Endothelial cell of umbilical vein (primary cell): ENCODE measurements around the gene MTCL1. TPM values are rescaled to one million over a fixed set of nuclear protein-coding genes. Genes with fewer than 3 reads are reported as not detected.

ENCODE experiments used
- BruUV-seq: library from RNA; stranded (reverse); fragments of 400-500 nt; replicated peaks from 2 replicates; lab custom pipeline; 2021; lab: Mats Ljungman, UMichigan
- CTCF ChIA-PET: fragments of 300-600, 350-600 bp; sonication (Branson Sonifier 250); formaldehyde crosslinking; loops from one replicate; lab custom pipeline; 2021; ENCODE audit warnings: antibody characterized with exemption, inconsistent platforms; lab: Charles Lee
- POLR2A ChIA-PET: fragments of 300-600, 350-600 bp; sonication (Branson Sonifier 250); formaldehyde crosslinking; loops from one replicate; lab custom pipeline; 2021; ENCODE audit warnings: antibody characterized with exemption, inconsistent platforms; lab: Charles Lee
- DNase-seq: peaks from one replicate; pipeline ENCODE4 v3.0.0-alpha.2; 2011; ENCODE audit warnings: low read depth, low spot score
- FAIRE-seq: peaks from 2 replicates; lab custom pipeline; 2011; peaks lifted over from hg19 to GRCh38; lab: Jason Lieb, UNC
- H2AFZ ChIP-seq: 2 replicates; pipeline ENCODE4 v1.6.0; 2012; ENCODE audit warnings: low read depth, low read length, control low read depth, inconsistent platforms
- H3K27ac ChIP-seq: 2 replicates; pipeline ENCODE4 v1.5.1; 2011; ENCODE audit warnings: low read depth, mild to moderate bottlenecking, control low read depth, low read length, moderate library complexity; ENCODE audit not compliant: insufficient read depth
- H3K27me3 ChIP-seq, 2 experiments: 2 replicates each; pipeline versions ENCODE4 v1.6.0 to v1.6.1; 2011; ENCODE audit warnings: low read length in 2 of 2, mixed read lengths in 1 of 2; ENCODE audit not compliant: control insufficient read depth in 2 of 2, insufficient read depth in 2 of 2
- H3K36me3 ChIP-seq, 2 experiments: 2 replicates in 1 of 2; 3 replicates in 1 of 2; pipeline ENCODE4 v1.5.1; 2011; ENCODE audit warnings: low read length in 2 of 2, mild to moderate bottlenecking in 1 of 2, moderate library complexity in 1 of 2; ENCODE audit not compliant: control insufficient read depth in 2 of 2, insufficient read depth in 2 of 2; ENCODE audit errors: extremely low read depth in 1 of 2
- H3K4me1 ChIP-seq: 3 replicates; pipeline ENCODE4 v1.5.1; 2011; ENCODE audit warnings: mild to moderate bottlenecking, low read length; ENCODE audit not compliant: control insufficient read depth, insufficient read depth; ENCODE audit errors: extremely low read depth
- H3K4me2 ChIP-seq: 2 replicates; pipeline ENCODE4 v1.6.1; 2011; ENCODE audit warnings: low read length, control low read depth, mixed read lengths; ENCODE audit not compliant: insufficient read depth
- H3K4me3 ChIP-seq, 3 experiments: fragments of 200-600 bp in 1 of 3; sonication (generic), shearing (Covaris generic) in 1 of 3; replicated peaks in 1 of 3; 2 replicates each; pipeline ENCODE4 v1.5.1; 2011 to 2016; ENCODE audit warnings: control low read depth in 3 of 3, low read length in 3 of 3, mild to moderate bottlenecking in 2 of 3, inconsistent platforms in 1 of 3, low read depth in 1 of 3, moderate library complexity in 1 of 3; ENCODE audit not compliant: insufficient read depth in 1 of 3
- H3K79me2 ChIP-seq: 2 replicates; pipeline ENCODE4 v1.6.0; 2012; ENCODE audit warnings: low read length, inconsistent platforms; ENCODE audit not compliant: control insufficient read depth, insufficient read depth
- H3K9ac ChIP-seq: replicated peaks from 2 replicates; pipeline ENCODE3; 2011; ENCODE audit warnings: low read length, control low read depth; ENCODE audit not compliant: insufficient read depth; ENCODE audit errors: extremely low read depth
- H3K9me1 ChIP-seq: replicated peaks from 3 replicates; pipeline ENCODE4 v1.6.0; 2011; ENCODE audit warnings: mild to moderate bottlenecking, low read length; ENCODE audit not compliant: control insufficient read depth, insufficient read depth; ENCODE audit errors: extremely low read depth
- H3K9me3 ChIP-seq: replicated peaks from 2 replicates; pipeline ENCODE4 v1.5.1; 2012; ENCODE audit warnings: low read length, inconsistent platforms; ENCODE audit not compliant: control insufficient read depth, insufficient read depth
- H4K20me1 ChIP-seq: replicated peaks from 2 replicates; pipeline ENCODE3; 2011; ENCODE audit warnings: mild to moderate bottlenecking, low read length; ENCODE audit not compliant: control insufficient read depth, insufficient read depth; ENCODE audit errors: extremely low read depth
- POLR2A ChIP-seq: IDR thresholded peaks from 2 replicates; pipeline ENCODE4 v1.6.1; 2012; ENCODE audit warnings: low read depth, mild to moderate bottlenecking, control low read depth, low read length
- POLR2AphosphoS5 ChIP-seq: IDR thresholded peaks from 2 replicates; pipeline ENCODE4 v1.6.1; 2012; ENCODE audit warnings: low read depth, mild to moderate bottlenecking, control low read depth, low read length, moderate library complexity; ENCODE audit not compliant: insufficient read depth
- dilution Hi-C: fragments of 300-500 bp; cut with MboI; formaldehyde crosslinking; loops from one replicate; pipeline ENCODE4 v1.15.0; 2019; ENCODE audit warnings: low sequenced_read_pairs; ENCODE audit not compliant: extremely low pct_ligation_motif_present
- intact Hi-C: fragments of 100-400 bp; cut with micrococcal nuclease; formaldehyde crosslinking; loops from one replicate; pipeline ENCODE4 v1.10.0; 2022
- polyA plus RNA-seq, 4 experiments: library from polyadenylated mRNA; depleted of rRNA in 3 of 4; stranded (reverse) in 3 of 4; unstranded in 1 of 4; fragments of >200 nt; gene quantifications; 2 replicates each; pipeline versions ENCODE4 v1.2.1 to v1.2.3, GENCODE V29; 2011 to 2012; ENCODE audit warnings: missing spikeins in 1 of 4
- total RNA-seq: library from RNA; stranded (reverse); gene quantifications from 2 replicates; pipeline ENCODE4 v1.2.3, GENCODE V29; 2021

MTCL1 gene
- total and polyA plus RNA-seq, 2 donors (not counting 3 experiments of a cell fraction or from before 2014, with no cell fraction given) = 11.9 to 75.7 TPM

DNA sequence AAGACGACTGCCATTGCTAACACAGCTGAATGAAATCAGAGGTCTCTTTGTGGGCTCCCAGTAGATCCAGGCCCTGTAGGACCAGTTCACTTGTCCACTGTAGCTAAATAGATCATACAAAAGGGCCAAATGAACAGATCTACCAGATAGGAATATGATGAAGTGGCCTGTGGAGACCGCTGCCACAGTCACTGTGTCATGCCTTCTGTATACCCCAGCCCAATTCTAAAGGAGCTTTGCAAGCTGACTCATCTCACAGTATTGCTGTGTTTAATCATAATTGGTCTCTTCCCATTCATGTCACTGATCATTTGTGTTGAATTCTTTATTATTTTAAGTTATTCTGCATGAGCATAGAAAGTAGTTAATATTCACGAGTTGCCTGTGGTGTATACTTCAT lies 125.8 kb downstream of the MTCL1 start:
- no peak overlapping the region for H2AFZ ChIP-seq
- no peaks in the 10 kb centered on the region for H3K9me3 ChIP-seq
- H3K9ac ChIP-seq = no peak overlapping the region
- H3K4me2 ChIP-seq = no peak overlapping the region
- FAIRE-seq = no peak
- no peaks in the 10 kb centered on the region for H3K4me1 ChIP-seq
- H3K4me3 ChIP-seq = no peak overlapping the region
- ChIA-PET CTCF (interaction anchor here (0.9 to 2.2 kb wide), 3 partner anchors 12 to 157 kb away, joined by 3 to 7 read pairs (median 3); no protein-coding TSS in a partner anchor), POLR2A (no interaction called here)
- no peaks in the 10 kb centered on the region for H3K36me3 ChIP-seq
- H3K27me3 ChIP-seq = no peaks in the 10 kb centered on the region
- TF ChIP-seq POLR2AphosphoS5 = no peak
- BruUV-seq = no TSS peak
- no peaks in the 10 kb centered on the region for H3K79me2 ChIP-seq
- no peak overlapping the region for H3K27ac ChIP-seq
- intact Hi-C loops (no loop called here), dilution Hi-C loops (no loop called here)
- no peaks in the 10 kb centered on the region for H4K20me1 ChIP-seq
- DNase-seq = no peak
- H3K9me1 ChIP-seq = no peaks in the 10 kb centered on the region

DNA sequence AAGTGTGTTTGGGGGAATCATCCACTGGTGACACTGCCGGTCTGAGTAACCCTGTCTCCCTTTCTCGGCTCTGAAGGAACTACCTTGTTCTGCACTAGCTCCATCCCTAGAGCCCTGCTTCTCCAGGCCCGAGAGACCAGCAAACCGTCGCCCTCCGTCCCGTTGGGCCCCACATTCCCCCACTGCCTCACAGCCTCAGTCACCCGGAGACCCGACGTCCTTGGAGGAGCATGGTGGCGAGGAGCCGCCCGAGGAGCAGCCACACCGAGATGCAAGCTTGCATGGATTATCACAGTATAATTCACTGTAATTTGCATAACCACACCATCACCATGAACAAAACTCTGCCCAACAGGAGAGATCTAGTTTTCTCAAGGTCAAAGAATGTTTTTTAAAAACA lies 126.2 kb downstream of the MTCL1 start:
- ChIA-PET POLR2A (no interaction called here), CTCF (interaction anchor here (0.9 to 2.2 kb wide), 3 partner anchors 11 to 157 kb away, joined by 3 to 7 read pairs (median 3); no protein-coding TSS in a partner anchor)
- H3K79me2 ChIP-seq = no peaks in the 10 kb centered on the region
- TF ChIP-seq POLR2A = no peak
- H3K36me3 ChIP-seq = no peaks in the 10 kb centered on the region
- intact Hi-C loops (no loop called here), dilution Hi-C loops (no loop called here)
- H3K9me1 ChIP-seq = no peaks in the 10 kb centered on the region
- H3K9ac ChIP-seq = no peak overlapping the region
- no TSS peak for BruUV-seq
- FAIRE-seq (no peak), DNase-seq (no peak)
- H3K27ac ChIP-seq = no peak overlapping the region
- no peak overlapping the region for H3K4me2 ChIP-seq
- H3K27me3 ChIP-seq = no peaks in the 10 kb centered on the region
- H4K20me1 ChIP-seq = no peaks in the 10 kb centered on the region
- H3K4me3 ChIP-seq = no peak overlapping the region
- H3K4me1 ChIP-seq = no peaks in the 10 kb centered on the region
- no peak overlapping the region for H2AFZ ChIP-seq
- H3K9me3 ChIP-seq = no peaks in the 10 kb centered on the region
